Breast epithelium (tissue), 4 donors: ENCODE data around the gene FAM187B. TPM values are rescaled to one million over a fixed set of nuclear protein-coding genes. Genes with fewer than 3 reads are reported as not detected.

Source experiments
- DNase-seq, 2 donors: peaks; one replicate each; pipeline ENCODE4 v3.0.0-alpha.2; 2019; ENCODE audit warnings: low spot score in 2 of 2
- H3K27ac ChIP-seq, 2 donors: fragments of 200-600 bp; sonication (generic) in 1 of 2; one replicate each; pipeline ENCODE4 v1.5.1; 2016 to 2019; ENCODE audit warnings: mild to moderate bottlenecking in 1 of 2
- H3K27me3 ChIP-seq, 2 donors: fragments of 200-600 bp; sonication (generic) in 1 of 2; one replicate each; pipeline versions ENCODE4 v1.5.1 to v1.6.0; 2017 to 2019; ENCODE audit warnings: control low read depth in 1 of 2, mild to moderate bottlenecking in 1 of 2
- H3K36me3 ChIP-seq: fragments of 200-600 bp; one replicate; pipeline ENCODE4 v1.5.1; 2019
- H3K4me1 ChIP-seq, 2 donors: fragments of 200-600 bp; sonication (generic); one replicate each; pipeline ENCODE4 v1.5.1; 2016 to 2019; ENCODE audit warnings: control low read depth in 1 of 2
- H3K4me3 ChIP-seq, 3 donors: fragments of 200-600 bp; sonication (generic); 1 replicate in 2 of 3; 2 replicates in 1 of 3; pipeline ENCODE4 v1.5.1; 2016 to 2019; ENCODE audit warnings: mild to moderate bottlenecking in 3 of 3, moderate library complexity in 2 of 3
- H3K9me3 ChIP-seq, 2 donors: fragments of 200-600 bp; sonication (generic) in 1 of 2; one replicate each; pipeline ENCODE4 v1.5.1; 2016 to 2019; ENCODE audit warnings: control low read depth in 1 of 2
- POLR2A ChIP-seq: fragments of 450-650 bp; IDR thresholded peaks from one replicate; pipeline ENCODE4 v1.6.1; 2016; ENCODE audit warnings: antibody characterized with exemption, mild to moderate bottlenecking, moderate library complexity
- POLR2AphosphoS5 ChIP-seq, 3 donors: sonication (generic); formaldehyde crosslinking; IDR thresholded peaks; one replicate each; pipeline ENCODE4 v1.6.1; 2017; ENCODE audit warnings: antibody characterized with exemption in 3 of 3
- intact Hi-C: fragments of 100-400 bp; cut with DNase I; formaldehyde crosslinking; loops from one replicate; pipeline ENCODE4 v1.15.1; 2023; ENCODE audit warnings: low total_unique reads
- total RNA-seq, 3 donors: library from RNA; depleted of rRNA; stranded (reverse); fragments of >200 nt; gene quantifications; one replicate each; pipeline ENCODE4 v1.1.0, GENCODE V29; 2016
- TF ChIP-seq, protein P1 (sequence below), 3 donors: fragments of 450-650 bp; IDR thresholded peaks; one replicate each; pipeline ENCODE4 v1.5.1; 2016 to 2017; ENCODE audit warnings: antibody characterized with exemption in 3 of 3, mild to moderate bottlenecking in 3 of 3, moderate library complexity in 3 of 3

The FAM187B gene
- total RNA-seq, 3 donors from 2014 or later = 0.44 TPM; not detected in 2

- H3K27me3 ChIP-seq = no peaks in the 10 kb centered on the region
- no peak for TF ChIP-seq POLR2AphosphoS5 (IDR thresholded peaks at IDR 0.05)
- no peak for TF ChIP-seq POLR2A
- TF ChIP-seq, protein P1, sequence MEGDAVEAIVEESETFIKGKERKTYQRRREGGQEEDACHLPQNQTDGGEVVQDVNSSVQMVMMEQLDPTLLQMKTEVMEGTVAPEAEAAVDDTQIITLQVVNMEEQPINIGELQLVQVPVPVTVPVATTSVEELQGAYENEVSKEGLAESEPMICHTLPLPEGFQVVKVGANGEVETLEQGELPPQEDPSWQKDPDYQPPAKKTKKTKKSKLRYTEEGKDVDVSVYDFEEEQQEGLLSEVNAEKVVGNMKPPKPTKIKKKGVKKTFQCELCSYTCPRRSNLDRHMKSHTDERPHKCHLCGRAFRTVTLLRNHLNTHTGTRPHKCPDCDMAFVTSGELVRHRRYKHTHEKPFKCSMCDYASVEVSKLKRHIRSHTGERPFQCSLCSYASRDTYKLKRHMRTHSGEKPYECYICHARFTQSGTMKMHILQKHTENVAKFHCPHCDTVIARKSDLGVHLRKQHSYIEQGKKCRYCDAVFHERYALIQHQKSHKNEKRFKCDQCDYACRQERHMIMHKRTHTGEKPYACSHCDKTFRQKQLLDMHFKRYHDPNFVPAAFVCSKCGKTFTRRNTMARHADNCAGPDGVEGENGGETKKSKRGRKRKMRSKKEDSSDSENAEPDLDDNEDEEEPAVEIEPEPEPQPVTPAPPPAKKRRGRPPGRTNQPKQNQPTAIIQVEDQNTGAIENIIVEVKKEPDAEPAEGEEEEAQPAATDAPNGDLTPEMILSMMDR (IDR thresholded peaks at IDR 0.05) = no peak
- no peaks in the 10 kb centered on the region for H3K9me3 ChIP-seq
- H3K27ac ChIP-seq = no peak overlapping the region
- H3K4me3 ChIP-seq = no peak overlapping the region
- H3K4me1 ChIP-seq = peaks cover 0 to 8% of the 10 kb centered on the region in 2 donors
- DNase-seq = no peak
- intact Hi-C loops = no loop called here
- H3K36me3 ChIP-seq = peaks cover 5% of the 10 kb centered on the region
Measured at GRCh38 chr19:35272954-35273649, 44.6 kb upstream of the FAM187B start.

- peaks cover 5% of the 10 kb centered on the region for H3K36me3 ChIP-seq
- no peaks in the 10 kb centered on the region for H3K9me3 ChIP-seq
- TF ChIP-seq POLR2AphosphoS5 (IDR thresholded peaks at IDR 0.05) (no peak), POLR2A (no peak)
- TF ChIP-seq, protein P1 (IDR thresholded peaks at IDR 0.05) = no peak
- H3K27ac ChIP-seq = no peak overlapping the region
- peaks cover 0 to 8% of the 10 kb centered on the region in 2 donors for H3K4me1 ChIP-seq
- intact Hi-C loops = no loop called here
- no peak for DNase-seq
- H3K4me3 ChIP-seq = no peak overlapping the region
- H3K27me3 ChIP-seq = no peaks in the 10 kb centered on the region
Measured at GRCh38 chr19:35272122-35272719, 43.7 kb upstream of the FAM187B start.

GRCh38 chr19:35271546-35271945 lies 43.0 kb upstream of the FAM187B start:
- no peaks in the 10 kb centered on the region for H3K27me3 ChIP-seq
- H3K36me3 ChIP-seq = peaks cover 5% of the 10 kb centered on the region
- H3K27ac ChIP-seq = peak overlapping the region in 1 of 2 donors; percentile 9
- TF ChIP-seq POLR2A (no peak), POLR2AphosphoS5 (IDR thresholded peaks at IDR 0.05) (no peak)
- TF ChIP-seq, protein P1 (IDR thresholded peaks at IDR 0.05) = no peak
- intact Hi-C loops = no loop called here
- H3K4me3 ChIP-seq = no peak overlapping the region
- H3K4me1 ChIP-seq = peaks cover 0 to 8% of the 10 kb centered on the region in 2 donors
- H3K9me3 ChIP-seq = no peaks in the 10 kb centered on the region
- no peak for DNase-seq

GRCh38 chr19:35270381-35270811 lies 41.9 kb upstream of the FAM187B start:
- Histone ChIP-seq H3K9me3 (no peaks in the 10 kb centered on the region), H3K27me3 (no peaks in the 10 kb centered on the region), H3K4me1 (peaks cover 0 to 14% of the 10 kb centered on the region in 2 donors), H3K27ac (peak overlapping the region; percentile 84 to 95), H3K4me3 (peak overlapping the region in 1 of 3 donors; percentile 73), H3K36me3 (peaks cover 5% of the 10 kb centered on the region)
- DNase-seq = no peak
- TF ChIP-seq POLR2A (no peak), POLR2AphosphoS5 (IDR thresholded peaks at IDR 0.05) (no peak)
- TF ChIP-seq, protein P1 (IDR thresholded peaks at IDR 0.05) = no peak
- intact Hi-C loops = no loop called here
